Sigmoid colon (tissue), 7 donors: ENCODE measurements around the gene NOXO1. TPM values are rescaled to one million over a fixed set of nuclear protein-coding genes. Genes with fewer than 3 reads are reported as not detected.

Experiments used
- DNase-seq: peaks from one replicate; pipeline ENCODE4 v3.0.0-alpha.2; 2019
- H3K27ac ChIP-seq, 4 donors: fragments of 200-600 bp; sonication (generic); one replicate each; pipeline ENCODE4 v1.5.1; 2016 to 2019; ENCODE audit warnings: mild to moderate bottlenecking in 1 of 4
- H3K27me3 ChIP-seq, 3 donors: fragments of 200-600 bp; sonication (generic); one replicate each; pipeline ENCODE4 v1.5.1; 2019; ENCODE audit warnings: mild to moderate bottlenecking in 1 of 3
- H3K36me3 ChIP-seq, 4 donors: fragments of 200-600 bp; sonication (generic); one replicate each; pipeline ENCODE4 v1.5.1; 2016 to 2019
- H3K4me1 ChIP-seq, 4 donors: fragments of 200-600 bp; sonication (generic); one replicate each; pipeline ENCODE4 v1.5.1; 2017 to 2019
- H3K4me3 ChIP-seq, 4 donors: fragments of 200-600 bp; sonication (generic); one replicate each; pipeline ENCODE4 v1.5.1; 2017 to 2019; ENCODE audit warnings: mild to moderate bottlenecking in 2 of 4, moderate library complexity in 1 of 4
- H3K9me3 ChIP-seq, 4 donors: fragments of 200-600 bp in 3 of 4; sonication (generic) in 3 of 4; one replicate each; pipeline versions ENCODE4 v1.5.1 to v1.6.1; 2013 to 2019
- EP300 ChIP-seq, 4 donors: sonication (generic); formaldehyde crosslinking; IDR thresholded peaks; one replicate each; pipeline ENCODE4 v1.6.1; 2017; ENCODE audit warnings: antibody characterized with exemption in 4 of 4
- POLR2A ChIP-seq, 2 donors: fragments of 450-650 bp; IDR thresholded peaks; one replicate each; pipeline ENCODE4 v1.6.1; 2016; ENCODE audit warnings: antibody characterized with exemption in 2 of 2, mild to moderate bottlenecking in 2 of 2, moderate library complexity in 2 of 2
- POLR2AphosphoS5 ChIP-seq, 4 donors: sonication (generic); formaldehyde crosslinking; IDR thresholded peaks; one replicate each; pipeline ENCODE4 v1.6.1; 2017; ENCODE audit warnings: antibody characterized with exemption in 4 of 4
- WGBS, 2 donors: extraction: QIAGEN DNeasy Blood & Tissue Kit; methylation state at CpG; one replicate each; pipeline ENCODE4 v1.1.7; 2013; 5-methylcytosine and 5-hydroxymethylcytosine counted together
- intact Hi-C: fragments of 100-400 bp; cut with DNase I; formaldehyde crosslinking; loops from one replicate; pipeline ENCODE4 v1.15.1; 2023
- polyA plus RNA-seq, 3 donors: library from polyadenylated mRNA; stranded (reverse); fragments of 200-250 nt; gene quantifications; one replicate each; pipeline ENCODE4 v1.2.3, GENCODE V29; 2013
- total RNA-seq, 4 donors: library from RNA; depleted of rRNA; stranded (reverse); fragments of >200 nt; gene quantifications; one replicate each; pipeline ENCODE4 v1.1.0, GENCODE V29; 2016
- TF ChIP-seq, protein P1 (sequence below), 4 experiments: fragments of 450-650 bp in 3 of 4; fragments of 200-600 bp in 1 of 4; IDR thresholded peaks; one replicate each; pipeline ENCODE4 v1.5.1; 2016 to 2019; ENCODE audit warnings: antibody characterized with exemption in 4 of 4, mild to moderate bottlenecking in 3 of 4, moderate library complexity in 2 of 4
- donor health status: healthy with polysubstance abuse.
- donor health status: Bipolar disorder and iron deficiency.
- donor health status: healthy.

Gene NOXO1
- total and polyA plus RNA-seq, 7 donors: 13.8 to 47.3 (median 15.0) TPM; not detected in 4

DNA sequence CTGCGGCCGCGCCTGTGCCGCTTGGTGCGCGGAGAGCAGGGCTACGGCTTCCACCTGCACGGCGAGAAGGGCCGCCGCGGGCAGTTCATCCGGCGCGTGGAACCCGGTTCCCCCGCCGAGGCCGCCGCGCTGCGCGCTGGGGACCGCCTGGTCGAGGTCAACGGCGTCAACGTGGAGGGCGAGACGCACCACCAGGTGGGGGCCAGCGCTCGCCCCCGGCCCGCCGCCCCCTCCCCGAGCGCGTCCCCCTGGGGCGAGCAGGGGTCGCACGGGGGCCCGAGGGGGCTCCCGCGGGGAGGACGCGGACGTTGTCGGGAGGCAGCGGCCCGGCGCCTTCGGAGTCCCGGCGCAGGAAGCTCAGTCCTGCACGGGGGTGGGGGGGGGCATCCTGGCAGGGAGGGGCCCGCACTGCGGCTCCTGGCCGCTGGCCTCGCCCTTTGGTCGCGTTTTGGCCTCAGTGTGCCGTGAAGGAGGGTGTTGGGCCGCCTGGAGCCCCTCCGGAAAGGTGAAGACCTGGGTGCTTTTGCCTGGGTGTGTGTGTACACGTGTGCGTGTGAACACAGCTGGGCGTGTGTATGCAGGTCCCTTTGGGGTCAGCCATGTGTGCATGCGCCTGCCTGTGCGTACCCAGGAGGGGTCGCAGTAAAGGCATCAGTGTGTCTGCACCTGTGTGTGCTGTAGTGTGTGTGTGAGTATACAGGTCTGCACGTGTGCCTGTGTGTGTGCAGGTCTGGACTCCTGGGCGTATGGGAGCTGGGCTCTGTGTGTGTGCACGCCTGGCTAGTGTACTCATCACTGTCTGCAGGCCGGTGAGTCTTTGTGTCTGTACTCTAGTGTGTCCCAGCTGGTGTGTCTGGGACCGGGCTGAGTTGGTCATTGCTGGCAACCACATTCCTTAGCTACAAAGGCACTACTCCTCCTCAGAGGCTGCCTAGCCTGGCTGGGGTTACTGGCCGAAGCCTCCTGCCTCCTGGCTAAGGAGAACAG is 46.0 kb upstream of the NOXO1 start:
- Histone ChIP-seq H3K4me3 (peak overlapping the region; percentile 41 to 75 (median 68)), H3K36me3 (peaks cover 0 to 8% (median 0%) of the 10 kb centered on the region in 4 donors), H3K9me3 (no peaks in the 10 kb centered on the region), H3K27me3 (no peaks in the 10 kb centered on the region), H3K27ac (peak overlapping the region; percentile 66 to 78 (median 72)), H3K4me1 (peaks cover 4 to 52% (median 40%) of the 10 kb centered on the region in 4 donors)
- DNase-seq: no peak
- intact Hi-C loops: loop anchor here (2.0 kb wide), 1 partner anchor 19 kb away; the partner anchor contains the start of genes NTHL1 and TSC2
- TF ChIP-seq EP300 (IDR thresholded peaks at IDR 0.05): no peak
- TF ChIP-seq POLR2A (IDR thresholded peaks at IDR 0.05): no peak
- TF ChIP-seq POLR2AphosphoS5 (IDR thresholded peaks at IDR 0.05): no peak
- TF ChIP-seq, protein P1, sequence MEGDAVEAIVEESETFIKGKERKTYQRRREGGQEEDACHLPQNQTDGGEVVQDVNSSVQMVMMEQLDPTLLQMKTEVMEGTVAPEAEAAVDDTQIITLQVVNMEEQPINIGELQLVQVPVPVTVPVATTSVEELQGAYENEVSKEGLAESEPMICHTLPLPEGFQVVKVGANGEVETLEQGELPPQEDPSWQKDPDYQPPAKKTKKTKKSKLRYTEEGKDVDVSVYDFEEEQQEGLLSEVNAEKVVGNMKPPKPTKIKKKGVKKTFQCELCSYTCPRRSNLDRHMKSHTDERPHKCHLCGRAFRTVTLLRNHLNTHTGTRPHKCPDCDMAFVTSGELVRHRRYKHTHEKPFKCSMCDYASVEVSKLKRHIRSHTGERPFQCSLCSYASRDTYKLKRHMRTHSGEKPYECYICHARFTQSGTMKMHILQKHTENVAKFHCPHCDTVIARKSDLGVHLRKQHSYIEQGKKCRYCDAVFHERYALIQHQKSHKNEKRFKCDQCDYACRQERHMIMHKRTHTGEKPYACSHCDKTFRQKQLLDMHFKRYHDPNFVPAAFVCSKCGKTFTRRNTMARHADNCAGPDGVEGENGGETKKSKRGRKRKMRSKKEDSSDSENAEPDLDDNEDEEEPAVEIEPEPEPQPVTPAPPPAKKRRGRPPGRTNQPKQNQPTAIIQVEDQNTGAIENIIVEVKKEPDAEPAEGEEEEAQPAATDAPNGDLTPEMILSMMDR (IDR thresholded peaks at IDR 0.05): no peak
- WGBS, 2 donors: 4 to 8% methylated on average over 76 of the region's 76 CpGs

DNA sequence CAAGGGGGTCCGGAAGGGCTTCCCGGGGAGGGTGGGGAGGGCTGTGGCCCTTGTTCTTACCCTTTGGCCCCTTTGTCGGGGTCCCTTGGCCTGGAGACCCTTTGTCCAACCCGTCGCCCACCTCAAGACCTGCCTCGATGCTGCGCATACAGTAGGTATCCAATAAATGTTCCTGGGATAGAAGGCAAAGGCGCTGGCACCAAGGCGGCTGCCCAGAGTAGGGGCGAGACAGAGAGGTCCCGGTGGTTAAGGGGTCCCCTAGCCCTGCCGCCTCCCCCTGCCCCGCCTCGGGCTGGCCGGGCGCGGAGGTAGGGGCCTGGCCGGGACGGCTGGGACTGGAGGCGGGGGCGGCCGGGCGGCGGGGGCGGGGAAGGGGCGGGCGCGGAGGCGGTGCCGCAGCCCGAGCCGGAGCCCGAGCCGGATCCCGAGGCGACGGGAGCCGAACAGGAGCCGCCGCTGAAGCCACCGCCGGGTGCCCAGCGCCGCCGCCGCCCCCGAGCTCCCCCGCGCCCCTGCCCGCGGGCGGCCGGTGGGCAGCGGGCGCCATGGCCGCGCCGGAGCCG is 45.3 kb upstream of the NOXO1 start, which contains the start of gene NHERF2:
NHERF2 (plus strand) TSS at position 442 of the 563 bp plus-strand sequence; CDS start at position 546, 104 bp downstream.
- Histone ChIP-seq H3K4me3 (peak within 1 kb of the TSS; percentile 41 to 75 (median 68)), H3K27me3 (peaks cover 1 to 4% (median 3%) of the 10 kb centered on the region in 3 donors), H3K9me3 (no peaks in the 10 kb centered on the region), H3K27ac (peak within 1 kb of the TSS; percentile 72 to 78 (median 73)), H3K4me1 (peaks cover 4 to 49% (median 39%) of the 10 kb centered on the region in 4 donors), H3K36me3 (peaks cover 0 to 8% (median 0%) of the 10 kb centered on the region in 4 donors)
- DNase-seq: no peak
- WGBS, 2 donors: 5 to 8% methylated on average over 59 of the region's 59 CpGs
- TF ChIP-seq, protein P1 (IDR thresholded peaks at IDR 0.05): no peak
- TF ChIP-seq POLR2AphosphoS5 (IDR thresholded peaks at IDR 0.05): no peak
- no peak for TF ChIP-seq EP300 (IDR thresholded peaks at IDR 0.05)
- TF ChIP-seq POLR2A (IDR thresholded peaks at IDR 0.05): no peak
- intact Hi-C loops: loop anchor here (2.0 kb wide), 1 partner anchor 20 kb away; the partner anchor contains the start of genes NTHL1 and TSC2

DNA sequence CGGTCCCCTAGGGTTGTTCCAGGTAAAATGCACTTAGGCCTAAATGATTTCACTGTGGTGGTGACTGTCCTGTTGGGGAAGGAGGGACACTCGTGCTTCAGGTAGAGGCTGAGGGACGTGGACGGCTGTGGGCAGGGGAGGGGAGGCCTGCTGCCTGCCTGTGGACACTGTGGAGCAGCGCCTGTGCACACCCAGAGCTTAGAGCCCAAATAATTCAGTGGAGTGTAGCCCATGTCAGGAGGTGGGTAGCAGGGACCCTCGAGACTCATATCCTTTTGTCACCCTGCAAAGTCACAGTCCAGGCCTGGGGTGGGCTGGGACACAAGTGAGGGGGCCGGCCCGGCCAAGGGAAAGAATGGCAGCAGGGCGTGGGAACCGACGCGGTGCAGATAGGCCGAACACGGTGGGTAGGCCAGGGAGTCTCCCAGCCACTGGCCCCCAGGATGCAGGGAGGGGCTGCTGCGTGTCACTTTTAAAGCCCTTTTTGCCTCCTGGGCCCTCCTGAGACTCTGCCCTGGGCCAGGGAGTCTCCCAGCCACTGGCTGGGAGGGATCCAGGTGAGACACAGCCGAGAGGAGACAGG is 44.7 kb upstream of the NOXO1 start:
- 76 to 89% methylated on average over 16 of the region's 16 CpGs for WGBS, 2 donors
- Histone ChIP-seq H3K4me3 (peak overlapping the region; percentile 19 to 75 (median 68)), H3K27ac (peak overlapping the region; percentile 72 to 73 (median 72)), H3K27me3 (peaks cover 4 to 9% (median 9%) of the 10 kb centered on the region in 3 donors), H3K4me1 (peaks cover 4 to 49% (median 39%) of the 10 kb centered on the region in 4 donors), H3K36me3 (peaks cover 0 to 8% (median 0%) of the 10 kb centered on the region in 4 donors), H3K9me3 (no peaks in the 10 kb centered on the region)
- no peak for DNase-seq
- TF ChIP-seq, protein P1 (IDR thresholded peaks at IDR 0.05): no peak
- TF ChIP-seq POLR2A (IDR thresholded peaks at IDR 0.05) (no peak), POLR2AphosphoS5 (IDR thresholded peaks at IDR 0.05) (no peak), EP300 (IDR thresholded peaks at IDR 0.05) (no peak)
- intact Hi-C loops: loop anchor here (2.0 kb wide), 1 partner anchor 21 kb away; the partner anchor contains the start of genes NTHL1 and TSC2

DNA sequence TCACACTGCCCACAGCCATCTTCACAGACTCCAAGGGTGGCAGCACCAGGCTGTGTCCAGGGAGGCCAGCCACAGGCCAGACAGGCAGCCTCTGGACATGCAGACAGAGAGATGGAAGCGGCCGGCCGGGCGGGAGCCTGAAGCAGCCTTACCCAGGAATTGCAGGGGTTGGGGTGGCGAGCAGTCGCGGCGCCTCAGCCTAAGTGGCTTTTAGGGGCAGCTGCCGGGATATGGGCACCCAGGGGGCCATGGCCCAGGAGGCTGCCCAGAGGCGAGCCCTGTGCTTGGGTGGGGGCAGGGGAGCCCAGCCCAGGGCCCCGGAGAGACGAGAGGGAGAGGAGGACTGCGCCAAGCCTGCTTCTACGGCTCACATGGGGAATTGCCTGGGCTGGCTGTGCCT is 44.0 kb upstream of the NOXO1 start:
- Histone ChIP-seq H3K27ac (no peak overlapping the region), H3K4me1 (peaks cover 4 to 55% (median 45%) of the 10 kb centered on the region in 4 donors), H3K27me3 (peaks cover 10 to 17% (median 16%) of the 10 kb centered on the region in 3 donors), H3K9me3 (no peaks in the 10 kb centered on the region), H3K4me3 (no peak overlapping the region), H3K36me3 (peaks cover 0 to 7% (median 0%) of the 10 kb centered on the region in 4 donors)
- no peak for TF ChIP-seq EP300 (IDR thresholded peaks at IDR 0.05)
- TF ChIP-seq POLR2AphosphoS5 (IDR thresholded peaks at IDR 0.05): no peak
- TF ChIP-seq POLR2A (IDR thresholded peaks at IDR 0.05): no peak
- TF ChIP-seq, protein P1 (IDR thresholded peaks at IDR 0.05): no peak
- 92 to 94% methylated on average over 14 of the region's 14 CpGs for WGBS, 2 donors
- intact Hi-C loops: no loop called here
- no peak for DNase-seq
